Measurements from ENCODE around the gene TGFB1I1. TPM values are rescaled to one million over a fixed set of nuclear protein-coding genes. Genes with fewer than 3 reads are reported as not detected.

TGFB1I1 gene
- total and polyA plus RNA-seq, 2 donors (not counting 3 experiments of a cell fraction or from before 2014, with no cell fraction given): 73.7 to 115 TPM

DNA sequence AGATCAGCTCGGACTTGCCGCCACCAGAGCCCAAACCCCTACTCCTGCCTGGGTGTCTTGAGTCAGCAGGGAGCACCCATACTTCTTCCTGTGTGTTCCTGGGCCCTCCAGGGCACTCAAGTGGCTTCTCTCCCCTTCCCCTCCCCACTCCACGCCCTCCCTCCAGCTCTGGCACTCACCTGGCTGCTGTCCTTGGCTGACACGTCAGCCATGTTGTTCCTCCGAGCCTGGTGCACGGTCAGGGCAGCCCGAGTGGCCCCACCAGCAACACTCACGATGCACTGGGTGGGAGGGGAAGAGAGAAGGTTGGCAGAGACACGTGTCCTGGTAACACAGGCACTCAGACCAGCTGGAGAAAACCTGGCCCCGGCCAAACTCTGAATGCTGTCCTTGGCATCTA, 24.7 kb downstream of the TGFB1I1 start:
- Histone ChIP-seq H3K9me1 (replicated peaks; ENCODE audit: control insufficient read depth, extremely low read depth, insufficient read depth, low read length) (no peaks in the 10 kb centered on the region), H3K27ac (ENCODE audit: insufficient read depth, low read depth, low read length) (no peak overlapping the region), H4K20me1 (replicated peaks; ENCODE audit: control insufficient read depth, extremely low read depth, insufficient read depth, low read length) (no peaks in the 10 kb centered on the region), H3K9ac (replicated peaks; ENCODE audit: extremely low read depth, insufficient read depth, low read length) (no peak overlapping the region), H3K27me3 (ENCODE audit: control insufficient read depth in 2 of 2, insufficient read depth in 2 of 2, low read length in 2 of 2) (no peaks in the 10 kb centered on the region), H3K4me2 (ENCODE audit: insufficient read depth, low read length) (no peak overlapping the region), H3K9me3 (replicated peaks; ENCODE audit: control insufficient read depth, insufficient read depth, low read length) (no peaks in the 10 kb centered on the region), H3K79me2 (ENCODE audit: control insufficient read depth, insufficient read depth, low read length) (no peaks in the 10 kb centered on the region), H3K4me3 (replicated peaks in 1 of 3; ENCODE audit: insufficient read depth in 1 of 3, low read depth in 1 of 3, low read length in 3 of 3) (no peak overlapping the region), H3K4me1 (ENCODE audit: control insufficient read depth, extremely low read depth, insufficient read depth, low read length) (no peaks in the 10 kb centered on the region), H2AFZ (ENCODE audit: low read depth, low read length) (no peak overlapping the region), H3K36me3 (ENCODE audit: control insufficient read depth in 2 of 2, extremely low read depth in 1 of 2, insufficient read depth in 2 of 2, low read length in 2 of 2) (peaks cover 8 to 20% of the 10 kb centered on the region in 2 experiments)
- intact Hi-C loops (cut with micrococcal nuclease): no loop called here
- no peak for FAIRE-seq
- CTCF ChIA-PET: interaction anchor here (1.3 kb wide), 1 partner anchor 24 kb away, joined by 3 read pairs; no protein-coding TSS in a partner anchor
- POLR2A ChIA-PET: no interaction called here
- BruUV-seq (replicated peaks): no TSS peak
- no peak for DNase-seq (ENCODE audit: low read depth, low spot score)
- dilution Hi-C loops (cut with MboI; ENCODE audit: extremely low pct_ligation_motif_present, low sequenced_read_pairs): no loop called here
- no peak for TF ChIP-seq POLR2A (IDR thresholded peaks at IDR 0.05; ENCODE audit: low read depth, low read length)
- TF ChIP-seq POLR2AphosphoS5 (IDR thresholded peaks at IDR 0.05; ENCODE audit: insufficient read depth, low read depth, low read length): no peak
- no peak for TF ChIP-seq EZH2 (IDR thresholded peaks at IDR 0.05; ENCODE audit: borderline replicate concordance, low read depth, low read length, severe bottlenecking)
- TF ChIP-seq GATA2 (IDR thresholded peaks at IDR 0.05; ENCODE audit: insufficient read depth, insufficient read length, low read depth, low read length): no peak
- TF ChIP-seq JUN (IDR thresholded peaks at IDR 0.05; ENCODE audit: borderline replicate concordance, insufficient read depth, insufficient read length, low read depth): no peak
- TF ChIP-seq MAX (IDR thresholded peaks at IDR 0.05; ENCODE audit: insufficient read depth, insufficient read length): no peak
- TF ChIP-seq, protein P1, sequence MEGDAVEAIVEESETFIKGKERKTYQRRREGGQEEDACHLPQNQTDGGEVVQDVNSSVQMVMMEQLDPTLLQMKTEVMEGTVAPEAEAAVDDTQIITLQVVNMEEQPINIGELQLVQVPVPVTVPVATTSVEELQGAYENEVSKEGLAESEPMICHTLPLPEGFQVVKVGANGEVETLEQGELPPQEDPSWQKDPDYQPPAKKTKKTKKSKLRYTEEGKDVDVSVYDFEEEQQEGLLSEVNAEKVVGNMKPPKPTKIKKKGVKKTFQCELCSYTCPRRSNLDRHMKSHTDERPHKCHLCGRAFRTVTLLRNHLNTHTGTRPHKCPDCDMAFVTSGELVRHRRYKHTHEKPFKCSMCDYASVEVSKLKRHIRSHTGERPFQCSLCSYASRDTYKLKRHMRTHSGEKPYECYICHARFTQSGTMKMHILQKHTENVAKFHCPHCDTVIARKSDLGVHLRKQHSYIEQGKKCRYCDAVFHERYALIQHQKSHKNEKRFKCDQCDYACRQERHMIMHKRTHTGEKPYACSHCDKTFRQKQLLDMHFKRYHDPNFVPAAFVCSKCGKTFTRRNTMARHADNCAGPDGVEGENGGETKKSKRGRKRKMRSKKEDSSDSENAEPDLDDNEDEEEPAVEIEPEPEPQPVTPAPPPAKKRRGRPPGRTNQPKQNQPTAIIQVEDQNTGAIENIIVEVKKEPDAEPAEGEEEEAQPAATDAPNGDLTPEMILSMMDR (IDR thresholded peaks at IDR 0.05; ENCODE audit: extremely low read depth in 1 of 2, insufficient read depth in 1 of 2, low read depth in 1 of 2, low read length in 2 of 2): no peak
- TF ChIP-seq FOS (IDR thresholded peaks at IDR 0.05; ENCODE audit: borderline replicate concordance, insufficient read depth, low read length): no peak
